Mucosa of descending colon (tissue), 3 donors: Measurements from ENCODE around the gene MCUB. TPM values are rescaled to one million over a fixed set of nuclear protein-coding genes. Genes with fewer than 3 reads are reported as not detected.
"Not testable (repeated sequence)": the region's sequence is repeated elsewhere in the genome, so short reads cannot be mapped to it uniquely, and the experiment has no call there.

ENCODE experiments used
- ATAC-seq: fragments of 200-7000 bp; cut with Tn5 transposase; one replicate; pipeline ENCODE4 v1.9.1; 2020; ENCODE audit warnings: mild to moderate bottlenecking, moderate library complexity
- DNase-seq, 3 donors: peaks; one replicate each; pipeline ENCODE4 v3.0.0-alpha.2; 2020
- H3K36me3 ChIP-seq: fragments of 200-600 bp; one replicate; pipeline ENCODE4 v1.8.0; 2021; ENCODE audit warnings: low read depth, mild to moderate bottlenecking
- H3K4me1 ChIP-seq: fragments of 200-600 bp; one replicate; pipeline ENCODE4 v1.8.0; 2021; ENCODE audit warnings: low read depth, mild to moderate bottlenecking
- H3K4me3 ChIP-seq: fragments of 200-600 bp; one replicate; pipeline ENCODE4 v1.8.0; 2021; ENCODE audit warnings: mild to moderate bottlenecking
- H3K9me3 ChIP-seq: fragments of 200-600 bp; one replicate; pipeline ENCODE4 v1.8.0; 2021; ENCODE audit warnings: mild to moderate bottlenecking
- CTCF ChIP-seq: fragments of 200-600 bp; IDR thresholded peaks from one replicate; pipeline ENCODE4 v1.8.0; 2022; ENCODE audit warnings: antibody characterized with exemption, mild to moderate bottlenecking
- intact Hi-C, 2 donors: fragments of 100-400 bp; cut with DNase I in 1 of 2; cut with micrococcal nuclease in 1 of 2; formaldehyde crosslinking; loops; one replicate each; pipeline versions ENCODE4 v1.11.0 to v1.11.1; 2022; cut with DNase I, micrococcal nuclease
- long read RNA-seq, 2 donors: library from polyadenylated mRNA; unstranded; transcript quantifications; one replicate each; pipeline ENCODE4 v2.0.0, GENCODE V29; 2019 to 2021
- total RNA-seq, 3 donors: library from RNA; stranded (reverse); fragmentation: NEBNext Ultra II Directional in 2 of 3; extraction: Animal tissue kit (Norgen Biotek cat#: 25700) in 2 of 3; gene quantifications; one replicate each; pipeline versions ENCODE4 v1.2.1 to v1.2.4, GENCODE V29; 2021 to 2023
- donor health status: DM: no; HTN: no; CAD: no; lungs with moderate emphysema.
- donor health status: DM: no; HTN: no; CAD: no.
- donor health status: DM: no; HTN: yes; CAD: no.

MCUB gene
- 10 to 100 TPM in 1 of 3 donors, 1 to 10 TPM in 2; 2.7 to 11.5 (median 6.6) TPM for total RNA-seq
- long read RNA-seq, donor 1, transcript MCUB-201 (8 exons, 2,278 nt), result major isoform, 6 of 7 reads
- long read RNA-seq, donor 1, partial matches to known transcripts, result 0 of 7 reads
- long read RNA-seq, donor 1, other reads (novel, unspliced or antisense), result 1 of 7 reads
- long read RNA-seq, donor 2, transcript MCUB-201 (8 exons, 2,278 nt), result major isoform, 6 of 8 reads
- long read RNA-seq, donor 2, partial matches to known transcripts, result 0 of 8 reads
- long read RNA-seq, donor 2, other reads (novel, unspliced or antisense), result 2 of 8 reads

GRCh38 chr4:109559983-109560686 lies at the start of gene MCUB:
Gene MCUB (plus strand): TSS chr4:109560246. CDS start chr4:109560338, 92 bp downstream.
- Histone ChIP-seq H3K4me3 (peak within 1 kb of the TSS; percentile 23), H3K36me3 (no peaks in the 10 kb centered on the region), H3K4me1 (peaks cover 5% of the 10 kb centered on the region), H3K9me3 (peaks cover 3% of the 10 kb centered on the region)
- DNase-seq (peak; percentile 90 to 95 (median 92)), ATAC-seq (peak; percentile 99)
- intact Hi-C loops, result no loop called here
- TF ChIP-seq CTCF, result no peak

GRCh38 chr4:109510687-109511086 lies 49.4 kb upstream of the MCUB start:
- Histone ChIP-seq H3K9me3 (no peaks in the 10 kb centered on the region), H3K4me3 (no peak overlapping the region), H3K36me3 (peaks cover 5% of the 10 kb centered on the region), H3K4me1 (no peaks in the 10 kb centered on the region)
- no peak for DNase-seq
- no peak for ATAC-seq
- no peak for TF ChIP-seq CTCF
- intact Hi-C loops, result no loop called here

- Histone ChIP-seq H3K4me3 (no peak overlapping the region), H3K4me1 (no peaks in the 10 kb centered on the region), H3K36me3 (peaks cover 5% of the 10 kb centered on the region), H3K9me3 (no peaks in the 10 kb centered on the region)
- intact Hi-C loops, result no loop called here
- ATAC-seq, result no peak
- no peak for TF ChIP-seq CTCF
- DNase-seq, result no peak
Observed at GRCh38 chr4:109511414-109511813, 48.6 kb upstream of the MCUB start.

GRCh38 chr4:109513368-109513767 lies 46.7 kb upstream of the MCUB start:
- intact Hi-C loops, H3K9me3 ChIP-seq, H3K4me3 ChIP-seq, H3K36me3 ChIP-seq, ATAC-seq, DNase-seq, H3K4me1 ChIP-seq: not testable (repeated sequence)

GRCh38 chr4:109532182-109532581 lies 27.9 kb upstream of the MCUB start:
- H3K4me1 ChIP-seq, result no peaks in the 10 kb centered on the region
- TF ChIP-seq CTCF, result no peak
- no peaks in the 10 kb centered on the region for H3K9me3 ChIP-seq
- H3K36me3 ChIP-seq, result no peaks in the 10 kb centered on the region
- ATAC-seq, result no peak
- intact Hi-C loops, result no loop called here
- H3K4me3 ChIP-seq, result no peak overlapping the region
- no peak for DNase-seq

GRCh38 chr4:109545401-109545800 lies 14.6 kb upstream of the MCUB start:
- Histone ChIP-seq H3K9me3 (no peaks in the 10 kb centered on the region), H3K4me3 (no peak overlapping the region), H3K36me3 (no peaks in the 10 kb centered on the region), H3K4me1 (no peaks in the 10 kb centered on the region)
- DNase-seq, result no peak
- intact Hi-C loops, result no loop called here
- ATAC-seq, result no peak
- TF ChIP-seq CTCF, result no peak
